Natural killer cell (primary cell): Measurements from ENCODE around the gene CACNG4. TPM values are rescaled to one million over a fixed set of nuclear protein-coding genes. Genes with fewer than 3 reads are reported as not detected.

ENCODE experiments used
- ATAC-seq, 3 donors: fragments of 150-1000 bp in 2 of 3; fragments of 200-7000 bp in 1 of 3; cut with Tn5 transposase; 1 replicate in 1 of 3; 2 replicates in 2 of 3; pipeline ENCODE4 v1.10.0; 2021; ENCODE audit warnings: mild to moderate bottlenecking in 2 of 3, moderate library complexity in 2 of 3
- DNase-seq, 2 donors: peaks; one replicate each; pipeline versions ENCODE4 v3.0.0 to v3.0.0-alpha.2; 2013 to 2021; ENCODE audit warnings: mixed read lengths in 1 of 2
- H3K27ac ChIP-seq: one replicate; pipeline ENCODE4 v1.5.1; 2013; ENCODE audit warnings: mild to moderate bottlenecking, low read length
- H3K27me3 ChIP-seq: one replicate; pipeline ENCODE4 v1.6.1; 2013; ENCODE audit warnings: low read length; ENCODE audit not compliant: control insufficient read depth, insufficient read depth
- H3K36me3 ChIP-seq: one replicate; pipeline ENCODE4 v1.6.1; 2013; ENCODE audit warnings: low read length; ENCODE audit not compliant: control insufficient read depth, insufficient read depth
- H3K4me1 ChIP-seq: one replicate; pipeline ENCODE4 v1.6.1; 2013; ENCODE audit warnings: low read length; ENCODE audit not compliant: control insufficient read depth, insufficient read depth
- H3K4me3 ChIP-seq: one replicate; pipeline ENCODE4 v1.5.1; 2013; ENCODE audit warnings: low read length
- H3K9me3 ChIP-seq: one replicate; pipeline ENCODE4 v1.6.1; 2013; ENCODE audit warnings: low read length; ENCODE audit not compliant: control insufficient read depth, insufficient read depth
- H3K27ac Mint-ChIP-seq, 2 donors: one replicate each; pipeline ENCODE4 v1.8.0; 2022; ENCODE audit warnings: mild to moderate bottlenecking in 2 of 2, mixed read lengths in 2 of 2, moderate library complexity in 1 of 2
- H3K27me3 Mint-ChIP-seq, 2 donors: one replicate each; pipeline ENCODE4 v1.8.0; 2022; ENCODE audit warnings: low read depth in 2 of 2, mixed read lengths in 2 of 2
- H3K36me3 Mint-ChIP-seq: one replicate; pipeline ENCODE4 v1.8.0; 2022; ENCODE audit warnings: mixed read lengths
- H3K4me1 Mint-ChIP-seq, 2 donors: one replicate each; pipeline ENCODE4 v1.8.0; 2022; ENCODE audit warnings: mixed read lengths in 2 of 2
- H3K4me3 Mint-ChIP-seq: one replicate; pipeline ENCODE4 v1.8.0; 2022; ENCODE audit warnings: mild to moderate bottlenecking, moderate library complexity, mixed read lengths
- H3K9me3 Mint-ChIP-seq, 2 donors: one replicate each; pipeline ENCODE4 v1.8.0; 2022; ENCODE audit warnings: mixed read lengths in 2 of 2
- WGBS: methylation state at CpG from one replicate; pipeline ENCODE4 v1.1.7; 2013; ENCODE audit warnings: missing lambda C conversion rate; ENCODE audit not compliant: insufficient coverage; 5-methylcytosine and 5-hydroxymethylcytosine counted together
- intact Hi-C: fragments of 100-400 bp; cut with micrococcal nuclease; formaldehyde crosslinking; loops from one replicate; pipeline ENCODE4 v1.14.2; 2022
- total RNA-seq, 4 donors: library from RNA; stranded (reverse); fragments of 120-200 nt in 1 of 4; gene quantifications; one replicate each; pipeline versions ENCODE4 v1.2.3 to v1.2.4, GENCODE V29; 2013 to 2022
- TF ChIP-seq, protein P1 (sequence below): fragments of 200-600 bp; IDR thresholded peaks from one replicate; pipeline ENCODE4 v1.8.0; 2022; ENCODE audit warnings: antibody characterized with exemption

Gene CACNG4
- total RNA-seq, 3 donors from 2014 or later (not counting 1 experiment from before 2014, with no cell fraction given): not detected

DNA sequence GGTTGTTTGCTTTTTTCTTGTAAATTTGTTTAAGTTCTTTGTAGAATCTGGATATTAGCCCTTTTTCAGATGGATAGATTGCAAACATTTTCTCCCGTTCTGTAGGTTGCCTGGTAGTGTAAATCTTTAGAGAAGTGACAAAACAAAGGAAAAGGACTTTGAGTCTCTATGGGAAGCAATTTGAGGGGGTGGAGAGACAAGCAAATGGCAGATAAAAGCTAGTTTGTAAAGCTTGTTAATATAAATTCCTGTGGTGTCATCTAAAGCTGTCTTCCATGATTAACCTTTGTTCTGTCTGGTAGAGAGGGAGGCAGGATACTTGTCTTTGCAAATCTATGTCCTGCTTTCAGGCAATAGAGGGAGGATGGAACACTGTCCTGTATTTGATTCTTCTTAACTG, 40.6 kb upstream of the CACNG4 start:
- Mint-ChIP-seq H3K4me3 (no peak overlapping the region), H3K36me3 (no peaks in the 10 kb centered on the region), H3K4me1 (no peaks in the 10 kb centered on the region), H3K27ac (no peak overlapping the region), H3K27me3 (peaks cover 23 to 52% of the 10 kb centered on the region in 2 donors), H3K9me3 (no peaks in the 10 kb centered on the region)
- Histone ChIP-seq H3K4me1 (no peaks in the 10 kb centered on the region), H3K9me3 (no peaks in the 10 kb centered on the region), H3K27ac (no peak overlapping the region), H3K27me3 (no peaks in the 10 kb centered on the region), H3K36me3 (no peaks in the 10 kb centered on the region), H3K4me3 (no peak overlapping the region)
- TF ChIP-seq, protein P1, sequence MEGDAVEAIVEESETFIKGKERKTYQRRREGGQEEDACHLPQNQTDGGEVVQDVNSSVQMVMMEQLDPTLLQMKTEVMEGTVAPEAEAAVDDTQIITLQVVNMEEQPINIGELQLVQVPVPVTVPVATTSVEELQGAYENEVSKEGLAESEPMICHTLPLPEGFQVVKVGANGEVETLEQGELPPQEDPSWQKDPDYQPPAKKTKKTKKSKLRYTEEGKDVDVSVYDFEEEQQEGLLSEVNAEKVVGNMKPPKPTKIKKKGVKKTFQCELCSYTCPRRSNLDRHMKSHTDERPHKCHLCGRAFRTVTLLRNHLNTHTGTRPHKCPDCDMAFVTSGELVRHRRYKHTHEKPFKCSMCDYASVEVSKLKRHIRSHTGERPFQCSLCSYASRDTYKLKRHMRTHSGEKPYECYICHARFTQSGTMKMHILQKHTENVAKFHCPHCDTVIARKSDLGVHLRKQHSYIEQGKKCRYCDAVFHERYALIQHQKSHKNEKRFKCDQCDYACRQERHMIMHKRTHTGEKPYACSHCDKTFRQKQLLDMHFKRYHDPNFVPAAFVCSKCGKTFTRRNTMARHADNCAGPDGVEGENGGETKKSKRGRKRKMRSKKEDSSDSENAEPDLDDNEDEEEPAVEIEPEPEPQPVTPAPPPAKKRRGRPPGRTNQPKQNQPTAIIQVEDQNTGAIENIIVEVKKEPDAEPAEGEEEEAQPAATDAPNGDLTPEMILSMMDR: no peak
- intact Hi-C loops: no loop called here
- DNase-seq (no peak), ATAC-seq (no peak)
- WGBS: 87% methylated on average over 1 of the region's 1 CpG

- no peak for ATAC-seq
- no peaks in the 10 kb centered on the region for H3K4me1 Mint-ChIP-seq
- DNase-seq: no peak
- H3K27me3 Mint-ChIP-seq: peaks cover 19 to 58% of the 10 kb centered on the region in 2 donors
- intact Hi-C loops: no loop called here
- TF ChIP-seq, protein P1: no peak
- Histone ChIP-seq H3K27me3 (no peaks in the 10 kb centered on the region), H3K4me3 (no peak overlapping the region), H3K27ac (no peak overlapping the region), H3K4me1 (no peaks in the 10 kb centered on the region), H3K9me3 (no peaks in the 10 kb centered on the region), H3K36me3 (no peaks in the 10 kb centered on the region)
- H3K9me3 Mint-ChIP-seq: no peaks in the 10 kb centered on the region
- H3K4me3 Mint-ChIP-seq: no peak overlapping the region
- H3K36me3 Mint-ChIP-seq: no peaks in the 10 kb centered on the region
- no peak overlapping the region for H3K27ac Mint-ChIP-seq
- WGBS: 85% methylated on average over 8 of the region's 8 CpGs
These were observed 38.6 kb upstream of the CACNG4 start for GRCh38 chr17:66925811-66926500.

DNA sequence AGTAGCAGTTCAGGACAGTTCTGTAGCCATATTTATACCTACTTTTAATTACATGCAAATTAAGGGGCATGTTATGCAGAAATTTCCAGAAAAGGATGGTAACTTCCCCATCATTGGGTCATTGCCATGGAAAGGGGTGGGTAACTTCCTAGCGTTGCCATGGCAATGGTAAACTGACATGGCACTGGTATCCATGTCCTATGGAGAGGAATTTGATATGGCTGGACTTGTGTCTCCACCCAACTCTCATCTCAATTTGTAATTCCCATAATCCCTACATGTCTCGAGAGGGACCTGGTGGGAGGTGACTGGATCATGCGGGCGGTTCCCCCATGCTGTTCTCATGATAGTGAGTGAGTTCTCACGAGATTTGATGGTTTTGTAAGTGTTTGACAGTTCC, 35.6 kb upstream of the CACNG4 start:
- H3K4me1 ChIP-seq: no peaks in the 10 kb centered on the region
- TF ChIP-seq, protein P1: no peak
- no peaks in the 10 kb centered on the region for H3K9me3 ChIP-seq
- no peak for ATAC-seq
- WGBS: 67% methylated on average over 1 of the region's 5 CpGs
- Mint-ChIP-seq H3K27me3 (peaks cover 20 to 50% of the 10 kb centered on the region in 2 donors), H3K36me3 (no peaks in the 10 kb centered on the region), H3K27ac (no peak overlapping the region), H3K4me3 (no peak overlapping the region), H3K4me1 (no peaks in the 10 kb centered on the region), H3K9me3 (no peaks in the 10 kb centered on the region)
- no peak overlapping the region for H3K4me3 ChIP-seq
- no peak overlapping the region for H3K27ac ChIP-seq
- H3K27me3 ChIP-seq: no peaks in the 10 kb centered on the region
- intact Hi-C loops: no loop called here
- DNase-seq: no peak
- no peaks in the 10 kb centered on the region for H3K36me3 ChIP-seq

DNA sequence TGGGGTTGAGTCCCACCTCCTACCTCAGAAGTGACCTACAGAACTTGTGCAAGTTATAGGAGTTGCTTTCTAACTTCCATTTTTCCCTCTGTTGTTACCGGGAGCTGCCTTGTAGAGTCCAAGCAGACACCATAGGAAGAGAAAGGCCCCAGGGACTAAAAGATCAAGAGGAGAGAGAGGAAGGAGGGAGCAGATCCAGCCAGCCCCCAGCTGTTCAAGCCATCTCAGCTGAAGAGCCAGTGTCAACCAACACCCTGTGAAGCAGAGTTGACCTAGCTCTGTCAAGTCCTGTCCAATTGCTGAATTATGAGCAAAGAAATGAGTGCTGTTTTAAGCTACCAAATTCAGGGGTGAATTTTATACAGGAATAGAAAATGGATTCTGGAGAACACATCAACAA, 34.9 kb upstream of the CACNG4 start:
- Mint-ChIP-seq H3K4me1 (no peaks in the 10 kb centered on the region), H3K27ac (no peak overlapping the region), H3K4me3 (no peak overlapping the region), H3K36me3 (no peaks in the 10 kb centered on the region), H3K27me3 (peaks cover 20 to 43% of the 10 kb centered on the region in 2 donors), H3K9me3 (no peaks in the 10 kb centered on the region)
- Histone ChIP-seq H3K27ac (no peak overlapping the region), H3K4me1 (no peaks in the 10 kb centered on the region), H3K36me3 (no peaks in the 10 kb centered on the region), H3K9me3 (no peaks in the 10 kb centered on the region), H3K4me3 (no peak overlapping the region), H3K27me3 (no peaks in the 10 kb centered on the region)
- intact Hi-C loops: no loop called here
- 25% methylated on average over 1 of the region's 1 CpG for WGBS
- no peak for ATAC-seq
- TF ChIP-seq, protein P1: no peak
- no peak for DNase-seq
